PC-9 (cell line): Measurements from ENCODE around the gene WNT8A.

ENCODE experiments used
- CTCF ChIP-seq: fragments of 200-600 bp; sonication (generic); conservative IDR thresholded peaks from 2 replicates; pipeline ENCODE4 v1.6.1; 2017; ENCODE audit warnings: mixed run types, antibody characterized with exemption, mild to moderate bottlenecking, moderate library complexity
- EZH2 ChIP-seq: fragments of 200-600 bp; sonication (generic); IDR thresholded peaks from 2 replicates; pipeline ENCODE4 v1.8.0; 2017; ENCODE audit warnings: antibody characterized with exemption, low read depth

- TF ChIP-seq CTCF (no peak), EZH2 (no peak)
These were observed 11.5 kb downstream of the WNT8A start for GRCh38 chr5:138095100-138095907.
